AG04449 (cell line): Measurements from ENCODE around the gene AFMID.

Source experiments
- CTCF ChIA-PET: fragments of 350-600 bp; formaldehyde crosslinking; extraction: SDS; loops from one replicate; lab custom pipeline; 2021; ENCODE audit warnings: antibody characterized with exemption; lab: Yijun Ruan, JAX
- POLR2A ChIA-PET: fragments of 400-600, 350-600 bp; formaldehyde crosslinking; extraction: SDS; loops from one replicate; lab custom pipeline; 2020; ENCODE audit warnings: antibody characterized with exemption, inconsistent platforms; lab: Yijun Ruan, JAX
- DNase-seq: peaks from one replicate; pipeline ENCODE4 v3.0.0-alpha.2; 2010; ENCODE audit warnings: low read depth, low spot score
- H3K4me3 ChIP-seq: 2 replicates; pipeline ENCODE4 v1.5.1; 2011; ENCODE audit warnings: low read depth, mild to moderate bottlenecking, control low read depth, low read length
- TF ChIP-seq, protein P1 (sequence below): IDR thresholded peaks from one replicate; pipeline ENCODE4 v1.5.1; 2011; ENCODE audit warnings: mild to moderate bottlenecking, moderate library complexity, low read length, control low read depth, inconsistent platforms; ENCODE audit not compliant: insufficient read depth; ENCODE audit errors: missing control alignments

Gene AFMID

GRCh38 chr17:78159575-78160158, 27.5 kb upstream of the AFMID start:
- no peak overlapping the region for H3K4me3 ChIP-seq
- CTCF ChIA-PET = interaction anchor here (0.9 kb wide), 1 partner anchor 10 kb away, joined by 3 read pairs; no protein-coding TSS in a partner anchor
- POLR2A ChIA-PET = no interaction called here
- TF ChIP-seq, protein P1, sequence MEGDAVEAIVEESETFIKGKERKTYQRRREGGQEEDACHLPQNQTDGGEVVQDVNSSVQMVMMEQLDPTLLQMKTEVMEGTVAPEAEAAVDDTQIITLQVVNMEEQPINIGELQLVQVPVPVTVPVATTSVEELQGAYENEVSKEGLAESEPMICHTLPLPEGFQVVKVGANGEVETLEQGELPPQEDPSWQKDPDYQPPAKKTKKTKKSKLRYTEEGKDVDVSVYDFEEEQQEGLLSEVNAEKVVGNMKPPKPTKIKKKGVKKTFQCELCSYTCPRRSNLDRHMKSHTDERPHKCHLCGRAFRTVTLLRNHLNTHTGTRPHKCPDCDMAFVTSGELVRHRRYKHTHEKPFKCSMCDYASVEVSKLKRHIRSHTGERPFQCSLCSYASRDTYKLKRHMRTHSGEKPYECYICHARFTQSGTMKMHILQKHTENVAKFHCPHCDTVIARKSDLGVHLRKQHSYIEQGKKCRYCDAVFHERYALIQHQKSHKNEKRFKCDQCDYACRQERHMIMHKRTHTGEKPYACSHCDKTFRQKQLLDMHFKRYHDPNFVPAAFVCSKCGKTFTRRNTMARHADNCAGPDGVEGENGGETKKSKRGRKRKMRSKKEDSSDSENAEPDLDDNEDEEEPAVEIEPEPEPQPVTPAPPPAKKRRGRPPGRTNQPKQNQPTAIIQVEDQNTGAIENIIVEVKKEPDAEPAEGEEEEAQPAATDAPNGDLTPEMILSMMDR = no peak
- no peak for DNase-seq

DNA sequence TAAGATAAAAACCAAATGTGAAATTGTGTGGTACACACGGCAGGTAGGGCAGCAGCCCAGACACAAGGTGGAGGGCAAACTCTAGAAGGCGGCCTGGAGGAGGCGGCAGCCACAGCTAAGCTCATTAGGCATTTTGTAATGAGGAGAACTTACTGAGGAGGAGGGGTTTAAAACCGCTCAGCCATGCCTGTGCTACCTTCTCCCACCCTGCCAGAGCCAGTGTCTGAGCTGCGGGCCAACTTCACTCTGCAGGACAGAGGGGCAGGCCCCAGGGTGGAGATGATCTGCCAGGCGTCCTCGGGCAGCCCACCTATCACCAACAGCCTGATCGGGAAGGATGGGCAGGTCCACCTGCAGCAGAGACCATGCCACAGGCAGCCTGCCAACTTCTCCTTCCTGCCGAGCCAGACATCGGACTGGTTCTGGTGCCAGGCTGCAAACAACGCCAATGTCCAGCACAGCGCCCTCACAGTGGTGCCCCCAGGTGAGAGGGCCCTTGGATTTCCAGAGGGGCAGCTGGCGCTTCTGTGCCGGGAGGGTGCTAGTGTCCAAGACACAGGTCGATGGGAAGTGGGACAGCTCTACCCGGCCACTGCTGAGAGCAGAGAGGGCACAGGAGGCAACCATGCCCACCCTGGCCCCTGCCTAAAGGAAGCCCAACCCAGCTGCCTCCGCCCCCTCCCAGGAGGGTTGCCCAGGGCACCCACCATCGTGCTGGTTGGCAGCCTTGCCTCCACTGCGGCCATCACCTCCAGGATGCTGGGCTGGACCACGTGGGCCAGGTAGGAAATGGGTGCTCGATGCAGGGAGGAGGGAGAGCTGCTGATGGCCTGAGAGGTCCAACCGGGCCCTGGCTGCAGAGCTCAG, 23.0 kb upstream of the AFMID start:
- ChIA-PET POLR2A (interaction anchor here (0.5 kb wide), 1 partner anchor 29 kb away, joined by 3 read pairs; no protein-coding TSS in a partner anchor), CTCF (interaction anchor here (4.4 kb wide), 1 partner anchor 12 kb away, joined by 28 read pairs; no protein-coding TSS in a partner anchor)
- H3K4me3 ChIP-seq = no peak overlapping the region
- no peak for DNase-seq
- TF ChIP-seq, protein P1 = no peak

DNA sequence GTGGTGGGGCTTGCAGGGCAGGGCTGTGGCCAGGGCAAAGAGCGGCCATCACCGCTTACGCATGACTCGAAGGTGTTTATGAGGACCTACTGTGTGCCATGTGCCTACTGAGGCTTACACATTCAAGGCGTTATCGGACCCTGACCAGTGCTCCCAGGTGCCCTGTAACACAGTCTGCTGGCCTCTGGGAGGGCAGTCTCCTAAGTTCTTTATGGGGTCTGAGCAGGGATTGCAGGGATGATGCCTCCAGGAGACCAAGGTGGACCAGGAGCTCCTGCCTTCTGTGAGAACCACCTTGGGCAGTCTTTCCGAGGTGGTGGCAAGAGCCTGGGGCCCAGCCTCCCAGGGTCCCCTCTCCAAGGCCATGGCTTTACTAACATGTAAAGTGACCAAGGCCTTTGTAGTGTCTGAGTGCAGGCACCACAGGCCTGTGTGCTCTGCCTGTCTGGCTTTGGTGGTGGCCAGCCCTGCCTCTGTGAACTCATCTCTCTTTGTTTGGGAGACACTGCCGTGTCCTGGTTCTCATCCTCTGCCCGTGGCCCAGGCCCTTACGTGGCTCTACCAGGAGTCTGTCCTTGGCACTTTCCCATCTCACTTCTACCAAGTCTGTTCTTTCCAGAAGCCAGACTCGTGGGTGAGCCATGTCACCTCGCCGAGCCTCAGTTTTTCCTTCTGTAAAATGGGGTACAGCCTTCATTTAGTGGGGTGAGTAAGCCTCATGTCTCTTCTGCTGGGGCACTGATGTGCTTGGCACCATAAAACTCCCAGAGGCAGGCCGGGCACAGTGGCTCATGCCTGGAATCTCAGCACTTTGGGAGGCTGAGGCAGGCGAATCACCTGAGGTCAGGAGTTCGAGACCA, 22.2 kb upstream of the AFMID start:
- CTCF ChIA-PET = interaction anchor here (4.4 kb wide), 1 partner anchor 11 kb away, joined by 28 read pairs; no protein-coding TSS in a partner anchor
- POLR2A ChIA-PET = no interaction called here

GRCh38 chr17:78166416-78166815, 20.7 kb upstream of the AFMID start:
- CTCF ChIA-PET = interaction anchor here (2.3 kb wide), 1 partner anchor 10 kb away, joined by 11 read pairs; no protein-coding TSS in a partner anchor

More for the DNA sequence above, 22.2 kb upstream of the AFMID start:
- H3K4me3 ChIP-seq = no peak overlapping the region
- DNase-seq = no peak
- TF ChIP-seq, protein P1 = no peak

DNA sequence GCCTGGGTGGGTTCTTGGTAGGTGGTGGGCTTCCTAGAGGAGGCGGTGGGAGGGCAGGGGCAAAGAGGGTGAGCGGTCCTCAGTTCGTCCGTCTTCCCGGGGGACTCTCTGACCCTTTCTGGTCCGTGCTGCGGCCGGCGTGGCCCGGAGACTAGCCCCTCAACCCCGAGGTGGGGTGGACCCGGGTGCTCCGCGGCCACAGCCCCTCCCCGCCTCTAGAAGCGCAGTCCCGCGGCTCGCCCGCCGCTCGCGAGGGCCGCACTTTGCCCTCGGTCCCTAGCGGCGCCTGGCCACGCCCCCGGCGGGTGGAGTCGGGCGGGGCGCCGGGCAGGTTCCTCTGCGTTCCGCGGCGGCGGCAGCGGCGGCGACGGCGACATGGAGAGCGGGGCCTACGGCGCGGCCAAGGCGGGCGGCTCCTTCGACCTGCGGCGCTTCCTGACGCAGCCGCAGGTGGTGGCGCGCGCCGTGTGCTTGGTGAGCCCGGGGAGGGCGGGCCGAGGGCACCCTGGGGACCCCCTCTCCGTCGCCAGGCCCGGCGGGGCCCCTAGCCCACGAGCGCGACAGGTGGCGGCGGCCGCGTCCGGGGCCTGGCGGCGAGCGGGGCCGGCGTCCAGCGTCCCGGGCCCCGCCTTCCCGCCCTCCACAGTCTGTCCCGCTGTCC, 18.8 kb upstream of the AFMID start, which contains the start of gene SYNGR2:
TSS of gene SYNGR2 (plus strand) at position 340 of the 661 bp plus-strand sequence. CDS start at position 376, 36 bp downstream.
- CTCF ChIA-PET = interaction anchor here (2.0 to 10.8 kb wide), 2 partner anchors 10 to 17 kb away, joined by 13 to 119 read pairs; partner anchors contain the start of genes AFMID and TK1
- H3K4me3 ChIP-seq = peak within 1 kb of the TSS; percentile 55
- POLR2A ChIA-PET = no interaction called here
- no peak for DNase-seq
- TF ChIP-seq, protein P1 = no peak

More at GRCh38 chr17:78166416-78166815, 20.7 kb upstream of the AFMID start:
- TF ChIP-seq, protein P1 = no peak
- no peak overlapping the region for H3K4me3 ChIP-seq
- DNase-seq = no peak
- POLR2A ChIA-PET = interaction anchor here (0.8 kb wide), 1 partner anchor 22 kb away, joined by 3 read pairs; no protein-coding TSS in a partner anchor
